ENCODE measurements around the gene TFPI. TPM values are rescaled to one million over a fixed set of nuclear protein-coding genes. Genes with fewer than 3 reads are reported as not detected.

Gene TFPI
- total and polyA plus RNA-seq, 2 donors (not counting 1 experiment from before 2014, with no cell fraction given): not detected

- no peaks in the 10 kb centered on the region for H3K27me3 ChIP-seq (replicated peaks in 1 of 4; ENCODE audit: control extremely low read depth in 1 of 4, control insufficient read depth in 3 of 4, insufficient read depth in 4 of 4, low read length in 3 of 4)
- no peak overlapping the region for H2AFZ ChIP-seq (ENCODE audit: insufficient read depth, low read depth, low read length, poor library complexity, severe bottlenecking)
- Mint-ChIP-seq H3K27ac (no peak overlapping the region), H3K9me3 (ENCODE audit: insufficient read depth) (no peaks in the 10 kb centered on the region), H3K4me3 (no peak overlapping the region), H3K27me3 (no peaks in the 10 kb centered on the region), H3K4me1 (no peaks in the 10 kb centered on the region)
- WGBS (ENCODE audit: insufficient coverage): 81% methylated on average over 5 of the region's 5 CpGs
- no peak overlapping the region for H3K4me2 ChIP-seq (replicated peaks; ENCODE audit: low read depth, low read length, poor library complexity, severe bottlenecking)
- TF ChIP-seq CTCF (IDR thresholded peaks at IDR 0.05) (no peak), EZH2 (IDR thresholded peaks at IDR 0.05; ENCODE audit: borderline replicate concordance, insufficient read depth, low read depth, low read length, poor library complexity, severe bottlenecking) (no peak)
- no peak overlapping the region for H3K9ac ChIP-seq (ENCODE audit: low read length)
- H3K4me3 ChIP-seq (ENCODE audit: control extremely low read depth in 1 of 5, extremely low read depth in 1 of 5, insufficient read depth in 1 of 5, low read depth in 2 of 5, low read length in 4 of 5): no peak overlapping the region
- POLR2A ChIA-PET: no interaction called here
- H3K79me2 ChIP-seq (ENCODE audit: control insufficient read depth, insufficient read depth, low read length): no peaks in the 10 kb centered on the region
- H3K36me3 ChIP-seq (replicated peaks in 1 of 2; ENCODE audit: control extremely low read depth in 1 of 2, control insufficient read depth in 1 of 2, extremely low read depth in 1 of 2, insufficient read depth in 2 of 2, low read length in 1 of 2): no peaks in the 10 kb centered on the region
- DNase-seq (no peak), ATAC-seq (ENCODE audit: low read depth) (no peak)
- no peaks in the 10 kb centered on the region for H3K4me1 ChIP-seq (ENCODE audit: control insufficient read depth in 2 of 2, insufficient read depth in 2 of 2, low read length in 2 of 2)
- peaks cover 0 to 3% (median 0%) of the 10 kb centered on the region in 3 donors for H3K9me3 ChIP-seq (ENCODE audit: control extremely low read depth in 1 of 3, control insufficient read depth in 2 of 3, insufficient read depth in 1 of 3, low read length in 2 of 3)
- H4K20me1 ChIP-seq (ENCODE audit: control insufficient read depth, insufficient read depth, low read length, poor library complexity, severe bottlenecking): no peaks in the 10 kb centered on the region
- H3K27ac ChIP-seq (ENCODE audit: low read length in 2 of 2): no peak overlapping the region
- intact Hi-C loops (cut with micrococcal nuclease): no loop called here
- CTCF ChIA-PET: no interaction called here
Observed at GRCh38 chr2:187493180-187493579, 61.1 kb downstream of the TFPI start.

- CTCF ChIA-PET: no interaction called here
- Histone ChIP-seq H3K4me2 (replicated peaks; ENCODE audit: low read depth, low read length, poor library complexity, severe bottlenecking) (no peak overlapping the region), H3K4me1 (ENCODE audit: control insufficient read depth in 2 of 2, insufficient read depth in 2 of 2, low read length in 2 of 2) (no peaks in the 10 kb centered on the region), H2AFZ (ENCODE audit: insufficient read depth, low read depth, low read length, poor library complexity, severe bottlenecking) (no peak overlapping the region), H3K9ac (ENCODE audit: low read length) (no peak overlapping the region), H4K20me1 (ENCODE audit: control insufficient read depth, insufficient read depth, low read length, poor library complexity, severe bottlenecking) (no peaks in the 10 kb centered on the region), H3K27me3 (replicated peaks in 1 of 4; ENCODE audit: control extremely low read depth in 1 of 4, control insufficient read depth in 3 of 4, insufficient read depth in 4 of 4, low read length in 3 of 4) (no peaks in the 10 kb centered on the region), H3K79me2 (ENCODE audit: control insufficient read depth, insufficient read depth, low read length) (no peaks in the 10 kb centered on the region), H3K36me3 (replicated peaks in 1 of 2; ENCODE audit: control extremely low read depth in 1 of 2, control insufficient read depth in 1 of 2, extremely low read depth in 1 of 2, insufficient read depth in 2 of 2, low read length in 1 of 2) (no peaks in the 10 kb centered on the region), H3K27ac (ENCODE audit: low read length in 2 of 2) (no peak overlapping the region), H3K4me3 (ENCODE audit: control extremely low read depth in 1 of 5, extremely low read depth in 1 of 5, insufficient read depth in 1 of 5, low read depth in 2 of 5, low read length in 4 of 5) (no peak overlapping the region), H3K9me3 (ENCODE audit: control extremely low read depth in 1 of 3, control insufficient read depth in 2 of 3, insufficient read depth in 1 of 3, low read length in 2 of 3) (no peaks in the 10 kb centered on the region)
- H3K4me1 Mint-ChIP-seq: no peaks in the 10 kb centered on the region
- ATAC-seq (ENCODE audit: low read depth) (no peak), DNase-seq (no peak)
- POLR2A ChIA-PET: no interaction called here
- no peak overlapping the region for H3K27ac Mint-ChIP-seq
- H3K27me3 Mint-ChIP-seq: no peaks in the 10 kb centered on the region
- no peaks in the 10 kb centered on the region for H3K9me3 Mint-ChIP-seq (ENCODE audit: insufficient read depth)
- no peak for TF ChIP-seq CTCF (IDR thresholded peaks at IDR 0.05)
- no peak for TF ChIP-seq EZH2 (IDR thresholded peaks at IDR 0.05; ENCODE audit: borderline replicate concordance, insufficient read depth, low read depth, low read length, poor library complexity, severe bottlenecking)
- intact Hi-C loops (cut with micrococcal nuclease): no loop called here
- no peak overlapping the region for H3K4me3 Mint-ChIP-seq
Observed at GRCh38 chr2:187486241-187486640, 68.0 kb downstream of the TFPI start.
